Heart left ventricle (tissue), 16 donors: Measurements from ENCODE around the gene CELF5. TPM values are rescaled to one million over a fixed set of nuclear protein-coding genes. Genes with fewer than 3 reads are reported as not detected.

Experiments used
- ATAC-seq, 4 donors: fragments of 200-7000 bp; cut with Tn5 transposase; one replicate each; pipeline ENCODE4 v1.9.1; 2020 to 2022; ENCODE audit warnings: moderate library complexity in 4 of 4, mild to moderate bottlenecking in 3 of 4, moderate number of reproducible peaks in 1 of 4
- DNase-seq, 5 donors: peaks; one replicate each; pipeline ENCODE4 v3.0.0-alpha.2; 2020
- H3K27ac ChIP-seq, 12 donors: fragments of 200-600 bp; sonication (generic) in 4 of 12; one replicate each; pipeline versions ENCODE4 v1.5.0 to v1.8.0; 2016 to 2022; ENCODE audit warnings: mild to moderate bottlenecking in 2 of 12
- H3K27me3 ChIP-seq, 9 donors: fragments of 200-600 bp; sonication (generic) in 2 of 9; one replicate each; pipeline versions ENCODE4 v1.5.1 to v1.8.0; 2016 to 2022; ENCODE audit warnings: mild to moderate bottlenecking in 3 of 9
- H3K36me3 ChIP-seq, 9 donors: fragments of 200-600 bp; sonication (generic) in 2 of 9; one replicate each; pipeline versions ENCODE4 v1.5.0 to v1.8.0; 2018 to 2022; ENCODE audit warnings: mild to moderate bottlenecking in 2 of 9
- H3K4me1 ChIP-seq, 12 donors: fragments of 200-600 bp; sonication (generic) in 4 of 12; one replicate each; pipeline versions ENCODE4 v1.5.0 to v1.8.0; 2016 to 2022; ENCODE audit warnings: mild to moderate bottlenecking in 3 of 12
- H3K4me3 ChIP-seq, 12 donors: fragments of 200-600 bp; sonication (generic) in 4 of 12; one replicate each; pipeline versions ENCODE4 v1.5.0 to v1.8.0; 2017 to 2022; ENCODE audit warnings: mild to moderate bottlenecking in 9 of 12, moderate library complexity in 4 of 12
- H3K9me3 ChIP-seq, 12 donors: fragments of 200-600 bp; sonication (generic) in 4 of 12; one replicate each; pipeline versions ENCODE4 v1.5.0 to v1.8.0; 2016 to 2022; ENCODE audit warnings: mild to moderate bottlenecking in 1 of 12
- CTCF ChIP-seq, 12 donors: fragments of 200-600 bp; sonication (generic) in 4 of 12; IDR thresholded peaks; one replicate each; pipeline versions ENCODE4 v1.5.0 to v1.8.0; 2018 to 2022; ENCODE audit warnings: antibody characterized with exemption in 12 of 12, mild to moderate bottlenecking in 5 of 12
- POLR2A ChIP-seq, 2 donors: fragments of 450-650 bp; IDR thresholded peaks; one replicate each; pipeline ENCODE4 v1.6.1; 2017; ENCODE audit warnings: antibody characterized with exemption in 2 of 2, mild to moderate bottlenecking in 2 of 2, moderate library complexity in 2 of 2
- WGBS, 4 donors: extraction: QIAGEN DNeasy Blood & Tissue Kit in 2 of 4; methylation state at CpG; one replicate each; pipeline versions ENCODE4 v1.1.5 to v1.1.7; 2013 to 2018; 5-methylcytosine and 5-hydroxymethylcytosine counted together
- intact Hi-C, 10 donors: fragments of 100-400 bp; cut with DNase I; formaldehyde crosslinking; loops; one replicate each; pipeline versions ENCODE4 v1.11.1 to v1.14.2; 2022
- polyA plus RNA-seq, 2 donors: library from polyadenylated mRNA; stranded (reverse); fragments of 200-250 nt; gene quantifications; one replicate each; pipeline ENCODE4 v1.2.3, GENCODE V29; 2013
- total RNA-seq, 9 donors: library from RNA; depleted of rRNA in 2 of 9; stranded (reverse); fragments of >200 nt in 2 of 9; fragmentation: NEBNext Ultra II Directional in 3 of 9; extraction: Animal tissue kit (Norgen Biotek cat#: 25700) in 3 of 9; gene quantifications; one replicate each; pipeline versions ENCODE4 v1.1.0 to v1.2.4, GENCODE V29; 2016 to 2023
- donor health status: ischemic (EF 13 %, LVEDD 7.1; RV severe dilation, severe dysfunction).
- donor health status: healthy with polysubstance abuse.
- donor health status: DM: no; HTN: yes; CAD: no.
- donor health status: DM: no; HTN: no; CAD: no.
- donor health status: ischemic (EF 25% LVEDD 6.9; RV normal size, moderate dysfunction).
- donor health status: ischemic (EF 25% LVEDD 5.7; RV mildly dilated, moderate dysfunction).
- donor health status: healthy.
- donor health status: DM: yes; HTN: yes; CAD: no.
- donor health status: ischemic (EF 35%, LVEDD 5.7; RV mildly dilated, moderate dysfunction).
- donor health status: nonischemic (EF 11% LVEDD 7.7; RV severe dilation, severe dysfunction).
- donor health status: DM: yes; HTN: yes; CAD: no.
- donor health status: PGD.
- donor health status: ischemic (EF 29% LVEDD 5.4; RV normal size, mild dysfunction).
- donor health status: nonischemic (EF 23%, LVEDD 6.1; RV moderate dilation, normal function).

Gene CELF5
- total and polyA plus RNA-seq, 11 donors = not detected

DNA sequence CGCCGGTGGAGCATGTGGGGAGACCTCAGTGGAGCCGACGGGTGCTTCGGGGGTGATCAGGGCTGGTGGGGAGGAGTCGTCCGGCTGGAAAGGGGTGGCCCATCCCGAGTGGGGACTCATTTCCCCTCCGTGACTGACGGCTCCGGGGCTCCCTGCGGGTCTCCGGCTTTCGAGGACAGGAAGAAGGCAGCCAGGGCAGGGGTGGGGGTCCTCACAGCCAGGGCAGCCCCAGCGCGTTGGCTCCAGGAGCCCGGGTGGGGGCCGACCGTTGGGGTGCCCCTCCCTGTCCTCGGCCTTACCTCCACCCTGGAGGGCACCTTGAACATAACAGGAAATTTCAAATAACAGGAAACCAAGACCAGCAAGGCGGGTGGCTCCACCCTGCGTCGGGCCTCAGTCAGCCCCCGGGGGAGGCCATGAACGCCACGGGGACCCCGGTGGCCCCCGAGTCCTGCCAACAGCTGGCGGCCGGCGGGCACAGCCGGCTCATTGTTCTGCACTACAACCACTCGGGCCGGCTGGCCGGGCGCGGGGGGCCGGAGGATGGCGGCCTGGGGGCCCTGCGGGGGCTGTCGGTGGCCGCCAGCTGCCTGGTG is 46.0 kb upstream of the CELF5 start, which contains the start of gene S1PR4:
Gene S1PR4 (plus strand): TSS at position 393 of the 596 bp plus-strand sequence. CDS start 24 bp downstream, at position 417.
- Histone ChIP-seq H3K4me3 (peak within 1 kb of the TSS in 9 of 12 donors; percentile 3 to 67 (median 24)), H3K9me3 (no peaks in the 10 kb centered on the region), H3K36me3 (no peaks in the 10 kb centered on the region), H3K27me3 (no peaks in the 10 kb centered on the region), H3K4me1 (peaks cover 0 to 52% (median 0%) of the 10 kb centered on the region in 12 donors), H3K27ac (peak within 1 kb of the TSS in 6 of 12 donors; percentile 2 to 96 (median 44))
- intact Hi-C loops = no loop called here
- ATAC-seq (peak in 3 of 4 donors; percentile 16 to 66 (median 46)), DNase-seq (peak in 1 of 5 donors; percentile 31)
- TF ChIP-seq POLR2A (IDR thresholded peaks at IDR 0.05) = no peak
- WGBS, 4 donors = 59 to 78% (median 63%) methylated on average over 26 to 42 of the region's 42 CpGs

DNA sequence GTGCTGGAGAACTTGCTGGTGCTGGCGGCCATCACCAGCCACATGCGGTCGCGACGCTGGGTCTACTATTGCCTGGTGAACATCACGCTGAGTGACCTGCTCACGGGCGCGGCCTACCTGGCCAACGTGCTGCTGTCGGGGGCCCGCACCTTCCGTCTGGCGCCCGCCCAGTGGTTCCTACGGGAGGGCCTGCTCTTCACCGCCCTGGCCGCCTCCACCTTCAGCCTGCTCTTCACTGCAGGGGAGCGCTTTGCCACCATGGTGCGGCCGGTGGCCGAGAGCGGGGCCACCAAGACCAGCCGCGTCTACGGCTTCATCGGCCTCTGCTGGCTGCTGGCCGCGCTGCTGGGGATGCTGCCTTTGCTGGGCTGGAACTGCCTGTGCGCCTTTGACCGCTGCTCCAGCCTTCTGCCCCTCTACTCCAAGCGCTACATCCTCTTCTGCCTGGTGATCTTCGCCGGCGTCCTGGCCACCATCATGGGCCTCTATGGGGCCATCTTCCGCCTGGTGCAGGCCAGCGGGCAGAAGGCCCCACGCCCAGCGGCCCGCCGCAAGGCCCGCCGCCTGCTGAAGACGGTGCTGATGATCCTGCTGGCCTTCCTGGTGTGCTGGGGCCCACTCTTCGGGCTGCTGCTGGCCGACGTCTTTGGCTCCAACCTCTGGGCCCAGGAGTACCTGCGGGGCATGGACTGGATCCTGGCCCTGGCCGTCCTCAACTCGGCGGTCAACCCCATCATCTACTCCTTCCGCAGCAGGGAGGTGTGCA is 45.3 kb upstream of the CELF5 start:
- DNase-seq (peak in 1 of 5 donors; percentile 28), ATAC-seq (peak in 1 of 4 donors; percentile 17)
- H3K27ac ChIP-seq = peak overlapping the region in 6 of 12 donors; percentile 2 to 96 (median 44)
- WGBS, 4 donors = 78 to 95% (median 90%) methylated on average over 31 to 52 of the region's 52 CpGs
- H3K4me3 ChIP-seq = peak overlapping the region in 9 of 12 donors; percentile 3 to 67 (median 24)
- H3K4me1 ChIP-seq = peaks cover 0 to 52% (median 0%) of the 10 kb centered on the region in 12 donors
- no peak for TF ChIP-seq POLR2A (IDR thresholded peaks at IDR 0.05)
- TF ChIP-seq CTCF (IDR thresholded peaks at IDR 0.05) = no peak
- no peaks in the 10 kb centered on the region for H3K27me3 ChIP-seq
- H3K9me3 ChIP-seq = no peaks in the 10 kb centered on the region
- no peaks in the 10 kb centered on the region for H3K36me3 ChIP-seq
- intact Hi-C loops = no loop called here

- H3K36me3 ChIP-seq = no peaks in the 10 kb centered on the region
- peak overlapping the region in 9 of 12 donors; percentile 3 to 67 (median 21) for H3K4me3 ChIP-seq
- TF ChIP-seq POLR2A (IDR thresholded peaks at IDR 0.05) = no peak
- TF ChIP-seq CTCF (IDR thresholded peaks at IDR 0.05) = no peak
- intact Hi-C loops = no loop called here
- ATAC-seq (no peak), DNase-seq (peak in 1 of 5 donors; percentile 24)
- peaks cover 0 to 58% (median 0%) of the 10 kb centered on the region in 12 donors for H3K4me1 ChIP-seq
- 81 to 91% (median 84%) methylated on average over 28 to 31 of the region's 31 CpGs; no CpG with 5 or more reads in 1 of the 4 donors for WGBS, 4 donors
- no peaks in the 10 kb centered on the region for H3K27me3 ChIP-seq
- no peaks in the 10 kb centered on the region for H3K9me3 ChIP-seq
- peak overlapping the region in 2 of 12 donors; percentile 52 to 96 for H3K27ac ChIP-seq
Observed at GRCh38 chr19:3179739-3180293, 44.6 kb upstream of the CELF5 start.

DNA sequence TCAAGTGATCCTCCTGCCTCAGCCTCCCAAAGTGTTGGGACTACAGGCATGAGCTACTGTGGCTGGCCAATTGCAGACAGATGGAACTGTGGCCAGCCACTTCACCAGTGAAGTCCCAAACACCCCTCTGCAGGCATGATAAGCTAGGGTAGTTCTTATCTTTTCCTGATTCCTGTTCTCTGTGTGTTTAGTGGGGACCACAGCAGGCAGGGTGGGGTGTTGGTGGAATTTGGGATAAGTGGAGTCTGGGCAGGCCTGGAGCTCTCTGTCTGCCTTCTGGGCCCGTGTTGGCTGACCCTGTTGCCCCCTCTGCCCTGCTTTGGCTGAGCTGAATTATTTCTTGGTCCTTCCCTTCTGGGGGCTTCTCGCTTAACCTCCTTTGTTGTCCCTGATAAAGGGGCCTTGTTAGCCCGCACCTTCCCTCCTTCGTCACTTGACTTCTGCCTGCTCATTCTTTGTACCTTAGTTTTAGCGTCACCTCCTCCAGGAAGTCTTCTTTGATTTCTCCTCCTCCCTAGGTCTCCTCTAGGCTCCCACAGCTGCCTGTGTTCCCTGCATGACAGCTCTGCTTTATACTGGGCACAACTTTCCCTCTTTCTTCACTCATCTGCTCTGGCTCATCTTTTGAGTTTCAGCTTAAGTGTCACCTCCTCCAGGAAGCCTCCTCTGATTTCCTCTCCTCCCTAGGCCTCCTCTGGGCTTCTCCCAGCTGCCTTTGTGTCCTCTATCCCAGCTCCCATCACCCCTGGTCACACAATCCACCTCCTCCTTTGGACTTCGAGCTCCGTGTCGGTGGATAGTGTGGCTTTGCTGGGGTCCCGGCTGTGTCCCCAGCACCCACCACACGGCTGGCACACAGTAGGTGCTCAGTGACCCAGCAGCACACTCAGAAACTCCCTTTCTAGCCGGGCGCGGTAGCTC is 40.5 kb upstream of the CELF5 start:
- peak in 1 of 5 donors; percentile 6 for DNase-seq
- peaks cover 0 to 5% (median 0%) of the 10 kb centered on the region in 9 donors for H3K36me3 ChIP-seq
- H3K9me3 ChIP-seq = no peaks in the 10 kb centered on the region
- H3K27me3 ChIP-seq = no peaks in the 10 kb centered on the region
- no peak overlapping the region for H3K4me3 ChIP-seq
- peaks cover 3 to 63% (median 14%) of the 10 kb centered on the region in 12 donors for H3K4me1 ChIP-seq
- TF ChIP-seq CTCF (IDR thresholded peaks at IDR 0.05) (no peak), POLR2A (IDR thresholded peaks at IDR 0.05) (no peak)
- 71 to 81% (median 74%) methylated on average over 13 of the region's 13 CpGs for WGBS, 4 donors
- ATAC-seq = no peak
- intact Hi-C loops = no loop called here
- no peak overlapping the region for H3K27ac ChIP-seq
